NCI-H128 (cell line): ENCODE data around the gene DKKL1.
"Not testable (repeated sequence)": the region's sequence is repeated elsewhere in the genome, so short reads cannot be mapped to it uniquely, and the experiment has no call there.

Experiments used
- DNase-seq: peaks from one replicate; lab custom pipeline; 2025; ENCODE audit not compliant: unreplicated experiment; lab: John Stamatoyannopoulos, UW

DKKL1 gene

DNA sequence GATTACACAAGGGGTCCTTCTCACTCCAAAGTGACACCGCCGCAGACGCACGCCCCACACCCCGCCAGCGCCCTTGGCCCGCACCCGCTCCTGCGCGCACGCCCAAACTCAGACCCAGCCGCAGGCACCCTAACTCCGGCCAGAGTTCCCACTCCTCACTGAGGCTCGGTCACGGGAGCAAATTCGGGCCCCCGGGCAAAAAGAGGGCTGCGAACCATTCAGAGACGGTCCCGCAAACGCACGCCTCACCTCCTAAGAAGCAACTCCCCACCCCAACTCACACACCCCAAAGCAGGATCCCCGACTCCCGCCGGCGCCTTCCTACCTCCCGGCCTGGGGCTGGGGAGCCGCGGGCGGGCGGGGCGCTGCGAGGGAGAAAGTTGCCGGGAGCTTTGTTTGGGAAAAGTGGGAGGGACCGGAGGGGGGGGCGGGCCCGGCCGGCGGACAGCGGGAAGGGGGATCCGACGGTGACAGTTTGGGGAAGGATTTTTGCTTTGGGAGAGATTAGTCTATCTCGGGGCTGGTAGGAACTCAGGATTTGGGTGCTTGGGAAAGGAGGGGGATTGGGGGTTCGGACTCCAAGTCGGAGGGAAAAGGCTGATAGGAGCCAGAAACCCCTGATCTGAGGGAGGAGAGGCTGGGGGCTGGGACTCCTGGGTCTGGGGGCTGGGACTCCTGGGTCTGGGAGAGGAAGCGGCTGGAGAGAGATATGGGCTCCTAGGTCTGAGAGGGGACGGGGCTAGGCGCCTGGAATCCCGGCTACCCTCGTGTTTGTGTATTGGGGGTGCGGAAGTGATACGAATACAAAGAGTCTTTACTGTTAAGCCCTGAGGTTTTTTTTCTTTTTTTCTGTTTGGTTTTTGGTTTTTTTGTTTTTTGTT, 1.4 kb upstream of the DKKL1 start, which contains the start of gene TEAD2:
TSS of gene TEAD2 (minus strand) at position 369 of the 881 bp plus-strand sequence. CDS start 2,341 bp downstream, outside the sequence.
- no peak for DNase-seq

DNA sequence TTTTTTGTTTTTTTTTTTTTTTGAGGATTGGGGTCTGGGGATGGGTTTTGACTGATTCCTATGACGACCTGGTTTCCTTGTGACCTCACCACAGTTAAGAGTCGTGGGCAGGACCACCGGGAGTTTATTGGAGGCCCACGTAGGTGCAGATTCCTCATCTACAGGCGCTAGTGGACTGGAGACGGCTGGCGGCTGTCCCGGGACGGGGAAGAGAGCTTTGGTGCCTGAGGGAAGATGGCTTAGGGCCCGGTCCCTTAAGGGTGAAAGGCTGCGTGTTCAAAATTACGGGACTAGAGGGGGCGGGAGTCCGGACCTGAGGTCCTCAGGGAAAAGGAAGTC, 779 bp upstream of the DKKL1 start:
- DNase-seq: no peak

DNA sequence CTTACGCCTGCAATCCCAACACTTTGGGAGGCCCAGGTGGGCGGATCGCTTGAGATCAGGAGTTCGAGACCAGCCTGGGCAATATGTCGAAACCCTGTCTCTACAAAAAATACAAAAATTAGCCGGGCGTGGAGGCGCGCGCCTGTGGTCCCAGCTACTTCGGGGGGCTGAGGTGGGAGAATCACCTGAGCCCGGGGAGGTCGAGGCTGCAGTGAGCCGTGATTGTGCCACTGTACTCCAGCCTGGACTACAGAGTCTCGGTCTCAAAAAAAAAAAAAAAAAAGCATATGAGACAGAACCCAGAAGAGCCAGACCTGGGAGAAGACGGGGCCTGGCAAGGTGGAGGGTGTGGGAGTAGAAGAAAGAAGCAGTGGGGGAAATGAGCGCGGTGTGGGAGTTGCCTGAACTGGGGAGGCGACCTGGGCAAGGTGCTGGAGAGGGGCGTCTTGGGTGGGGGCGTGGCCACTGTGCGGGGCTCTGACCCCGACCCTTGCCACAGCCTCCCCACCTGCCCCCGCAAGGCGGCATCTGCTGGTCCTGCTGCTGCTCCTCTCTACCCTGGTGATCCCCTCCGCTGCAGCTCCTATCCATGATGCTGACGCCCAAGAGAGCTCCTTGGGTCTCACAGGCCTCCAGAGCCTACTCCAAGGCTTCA, 533 bp downstream of the DKKL1 start:
- DNase-seq: no peak

DNA sequence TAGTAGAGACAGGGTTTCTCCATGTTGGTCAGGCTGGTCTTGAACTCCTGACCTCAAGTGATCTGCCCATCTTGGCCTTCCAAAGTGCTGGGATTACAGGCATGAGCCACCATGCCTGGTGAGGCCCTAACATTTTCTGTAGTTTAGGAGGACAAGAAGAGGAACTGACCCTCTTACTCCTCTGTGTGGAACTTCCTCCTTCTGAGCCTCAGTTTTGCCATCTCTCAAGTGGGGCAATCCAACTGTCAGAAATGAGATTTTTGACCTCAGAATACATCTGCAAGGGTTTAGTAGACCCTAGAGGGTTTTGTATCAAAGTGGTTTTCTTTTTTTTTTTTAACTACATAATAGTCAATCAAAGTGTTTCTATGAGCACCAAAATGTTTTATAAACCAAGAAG, 2.4 kb downstream of the DKKL1 start:
- no peak for DNase-seq

DNA sequence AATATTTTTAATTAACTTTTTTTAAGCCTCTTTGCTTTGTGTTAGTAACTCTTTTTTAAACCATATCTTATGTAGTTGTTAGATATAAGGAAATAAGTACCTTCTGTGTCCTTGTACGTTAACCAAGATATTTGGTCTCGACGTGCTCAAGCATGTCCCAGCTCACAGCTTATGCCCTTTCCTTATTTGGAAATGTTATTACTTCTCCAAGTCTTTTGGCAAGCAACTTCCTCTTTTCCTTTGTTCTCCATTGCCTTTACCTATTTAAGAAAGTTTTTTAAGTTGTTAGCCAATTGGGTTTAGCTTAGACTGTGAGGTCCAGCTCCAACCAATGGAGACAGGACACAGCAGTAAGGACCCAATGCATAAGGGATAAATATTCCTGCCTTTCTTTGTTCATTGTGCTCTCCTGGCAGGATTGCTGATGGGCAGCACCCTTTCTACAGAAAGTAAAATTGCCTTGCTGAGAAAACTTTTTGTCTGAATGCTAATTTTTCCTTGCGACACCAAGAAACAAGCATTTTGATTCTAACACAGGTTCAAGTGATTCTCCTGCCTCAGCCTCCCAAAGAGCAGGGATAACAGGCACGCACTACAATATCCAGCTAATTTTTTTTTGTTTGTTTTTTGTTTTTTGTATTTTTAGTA, 5.2 kb downstream of the DKKL1 start:
- no peak for DNase-seq

DNA sequence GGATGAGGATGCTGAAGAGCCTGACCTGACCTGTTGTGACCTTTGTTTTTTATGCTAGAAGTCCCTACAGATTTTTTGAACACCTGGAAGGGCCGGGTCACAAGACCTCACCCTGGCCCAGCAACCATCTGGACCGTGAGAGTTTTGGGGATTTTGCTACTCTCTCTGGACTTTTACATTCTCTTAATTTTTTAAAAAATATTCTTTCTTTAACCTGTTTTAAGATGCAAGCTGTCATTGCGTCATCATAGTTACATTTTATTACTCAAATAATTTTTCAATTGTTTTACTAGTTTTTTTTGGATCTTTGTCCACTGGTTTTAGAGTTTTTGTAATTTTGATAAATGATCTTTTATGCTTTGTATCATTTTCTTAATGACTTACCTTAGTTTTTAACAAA, 7.5 kb downstream of the DKKL1 start:
- DNase-seq: no peak

DNA sequence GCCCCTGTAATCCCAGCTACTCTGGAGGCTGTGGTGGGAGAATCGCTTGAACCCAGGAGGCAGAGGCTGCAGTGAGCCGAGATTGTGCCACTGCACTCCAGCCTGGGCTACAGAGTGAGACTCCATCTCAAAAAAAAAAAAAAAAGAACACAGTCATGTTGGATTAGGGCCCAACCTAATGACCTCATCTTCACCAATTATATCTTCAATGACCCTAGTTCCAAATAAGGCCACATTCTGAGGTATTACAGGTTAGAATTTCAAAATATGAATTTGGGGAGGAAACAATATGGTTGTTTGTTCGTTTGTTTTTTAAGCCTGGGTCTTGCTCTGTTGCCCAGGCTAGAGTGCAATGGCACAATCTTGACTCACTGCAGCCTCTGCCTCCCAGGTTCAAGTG, 9.5 kb downstream of the DKKL1 start:
- not testable (repeated sequence) for DNase-seq

DNA sequence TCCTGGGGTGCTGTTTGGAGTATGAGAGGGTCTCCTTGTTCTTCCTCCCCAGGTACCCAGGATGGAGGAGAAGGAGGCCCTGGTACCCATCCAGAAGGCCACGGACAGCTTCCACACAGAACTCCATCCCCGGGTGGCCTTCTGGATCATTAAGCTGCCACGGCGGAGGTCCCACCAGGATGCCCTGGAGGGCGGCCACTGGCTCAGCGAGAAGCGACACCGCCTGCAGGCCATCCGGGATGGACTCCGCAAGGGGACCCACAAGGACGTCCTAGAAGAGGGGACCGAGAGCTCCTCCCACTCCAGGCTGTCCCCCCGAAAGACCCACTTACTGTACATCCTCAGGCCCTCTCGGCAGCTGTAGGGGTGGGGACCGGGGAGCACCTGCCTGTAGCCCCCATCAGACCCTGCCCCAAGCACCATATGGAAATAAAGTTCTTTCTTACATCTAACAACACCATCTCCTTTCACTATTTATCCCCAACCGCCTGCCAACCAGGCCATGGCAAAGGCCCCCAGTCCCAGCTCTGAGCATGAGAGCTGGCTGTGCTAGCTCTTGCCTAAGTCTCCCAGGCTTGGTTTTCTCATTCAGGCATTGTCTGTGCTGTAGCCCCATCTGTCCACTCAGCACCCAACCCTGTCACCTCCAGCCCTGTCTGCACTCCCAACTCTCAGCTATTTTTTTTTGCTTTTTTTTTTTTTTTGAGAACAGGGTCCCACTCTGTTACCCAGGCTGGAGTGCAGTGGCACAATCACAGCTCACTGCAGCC, 11.2 kb downstream of the DKKL1 start:
- DNase-seq: no peak

DNA sequence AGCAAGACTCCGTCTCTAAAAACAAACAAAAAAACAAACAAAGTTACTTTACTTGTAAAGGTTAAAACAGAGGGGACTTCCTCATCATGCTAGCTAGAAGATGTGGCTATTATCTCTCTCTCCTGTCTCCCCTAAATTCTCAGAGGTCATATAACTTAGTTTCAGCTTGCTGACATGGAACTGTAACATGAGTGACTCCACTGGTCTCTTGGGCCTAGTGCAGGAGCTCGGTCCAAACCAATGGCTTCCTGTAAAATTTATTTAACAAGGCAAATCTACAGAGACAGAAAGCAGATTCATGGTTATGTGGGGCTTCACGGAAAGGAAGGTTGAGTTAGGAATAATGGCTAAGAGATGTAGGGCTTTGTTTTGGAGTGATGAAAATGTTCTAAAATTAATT, 14.8 kb downstream of the DKKL1 start:
- DNase-seq: no peak

DNA sequence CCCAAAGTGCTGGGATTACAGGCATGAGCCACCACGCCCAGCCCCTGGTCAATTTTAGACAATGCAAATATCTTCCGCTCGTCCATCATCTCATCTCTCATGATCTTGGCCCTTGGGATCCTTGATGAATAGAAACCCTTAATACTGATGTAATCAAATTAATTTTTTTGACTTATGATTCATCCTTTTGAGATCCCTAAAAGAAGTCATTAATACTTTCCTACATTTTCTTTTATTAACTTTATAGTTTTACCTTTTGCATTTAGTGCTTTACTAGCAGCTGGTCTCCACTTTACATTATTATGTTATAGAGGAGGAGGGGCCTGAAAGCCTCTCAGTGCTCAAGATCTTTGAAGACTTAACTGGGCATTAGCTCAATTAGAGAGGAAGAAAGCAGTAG, 16.7 kb downstream of the DKKL1 start:
- DNase-seq: no peak

DNA sequence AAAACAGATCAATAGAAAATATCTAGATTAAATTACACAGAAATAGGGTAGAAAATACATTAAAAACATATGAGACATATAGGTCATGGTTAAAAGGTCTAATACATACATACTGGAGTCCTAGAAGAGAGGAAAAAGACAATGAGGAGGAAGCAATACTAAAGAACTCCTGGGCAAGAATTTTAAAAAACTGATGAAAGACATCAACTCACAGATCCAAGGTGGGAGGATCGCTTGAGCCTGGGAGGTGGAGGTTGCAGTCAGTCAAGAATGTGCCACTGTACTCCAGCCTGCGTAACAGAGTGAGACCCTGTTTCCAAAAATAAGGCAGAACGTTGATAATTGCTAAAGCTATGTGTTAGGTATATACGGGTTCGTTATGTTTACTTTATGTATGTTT, 19.0 kb downstream of the DKKL1 start:
- no peak for DNase-seq

DNA sequence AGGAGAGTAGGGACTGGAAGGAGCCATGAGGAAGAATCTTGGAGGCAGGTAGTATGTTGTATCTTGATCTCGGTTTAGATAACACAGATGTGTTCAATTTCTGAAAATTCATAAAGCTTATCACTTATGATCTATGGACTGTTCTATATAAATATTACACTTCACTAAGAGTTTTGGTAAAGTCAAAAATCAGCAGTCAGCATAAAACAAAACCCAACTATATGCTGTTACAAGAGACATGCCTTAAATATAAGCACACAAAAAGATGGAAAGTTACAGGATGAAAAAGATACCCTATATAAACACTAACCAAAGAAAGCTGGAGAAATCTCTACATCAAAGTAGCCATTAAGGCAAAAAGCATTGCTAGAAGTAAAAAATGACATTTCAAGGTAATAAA, 19.9 kb downstream of the DKKL1 start:
- no peak for DNase-seq

DNA sequence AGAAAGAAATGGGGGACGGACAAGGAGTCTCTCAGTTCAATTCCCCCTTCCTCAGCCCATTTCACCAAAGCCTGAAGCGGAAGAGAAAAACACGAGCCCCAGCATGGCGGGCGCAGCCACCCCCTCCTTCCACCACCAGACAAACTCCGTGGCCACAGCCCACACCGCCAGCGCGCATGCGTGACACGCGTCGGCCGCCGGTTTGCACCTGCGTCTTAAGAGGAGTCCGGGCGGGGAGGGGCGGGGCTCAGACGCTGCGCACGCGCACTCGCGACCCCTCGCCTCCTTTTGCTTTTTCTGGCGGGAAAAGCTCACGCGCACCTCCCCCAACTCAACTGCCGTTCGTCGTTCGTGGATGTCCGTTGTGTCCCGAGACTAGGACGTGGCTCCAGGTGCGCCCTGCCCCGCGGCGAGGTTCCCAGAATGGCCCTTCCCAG, 24.3 kb downstream of the DKKL1 start, which contains the start of gene KASH5:
TSS of gene KASH5 (plus strand) at position 314 of the 437 bp plus-strand sequence. CDS start 2,635 bp downstream, outside the sequence.
- DNase-seq: no peak

DNA sequence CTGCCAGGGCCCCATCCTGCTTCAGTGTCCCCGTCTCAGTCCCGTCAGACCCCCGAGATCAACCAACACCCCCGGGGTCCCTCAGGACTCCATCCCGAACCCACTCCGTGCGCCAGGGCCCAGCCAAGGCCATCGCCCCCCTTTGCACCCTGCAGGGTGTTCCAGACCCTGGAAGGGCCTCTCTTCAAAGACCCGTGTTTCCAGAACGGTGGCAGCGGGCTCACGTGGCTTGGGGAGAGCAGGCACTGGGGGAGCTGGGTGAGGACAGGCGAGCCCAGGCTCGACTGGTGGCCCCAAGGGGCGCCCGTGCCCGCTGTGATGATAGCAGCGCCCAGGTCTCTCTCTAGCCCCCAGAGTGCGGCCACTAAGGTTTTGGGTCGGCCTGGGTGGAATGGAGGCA, 25.7 kb downstream of the DKKL1 start:
- DNase-seq: no peak

DNA sequence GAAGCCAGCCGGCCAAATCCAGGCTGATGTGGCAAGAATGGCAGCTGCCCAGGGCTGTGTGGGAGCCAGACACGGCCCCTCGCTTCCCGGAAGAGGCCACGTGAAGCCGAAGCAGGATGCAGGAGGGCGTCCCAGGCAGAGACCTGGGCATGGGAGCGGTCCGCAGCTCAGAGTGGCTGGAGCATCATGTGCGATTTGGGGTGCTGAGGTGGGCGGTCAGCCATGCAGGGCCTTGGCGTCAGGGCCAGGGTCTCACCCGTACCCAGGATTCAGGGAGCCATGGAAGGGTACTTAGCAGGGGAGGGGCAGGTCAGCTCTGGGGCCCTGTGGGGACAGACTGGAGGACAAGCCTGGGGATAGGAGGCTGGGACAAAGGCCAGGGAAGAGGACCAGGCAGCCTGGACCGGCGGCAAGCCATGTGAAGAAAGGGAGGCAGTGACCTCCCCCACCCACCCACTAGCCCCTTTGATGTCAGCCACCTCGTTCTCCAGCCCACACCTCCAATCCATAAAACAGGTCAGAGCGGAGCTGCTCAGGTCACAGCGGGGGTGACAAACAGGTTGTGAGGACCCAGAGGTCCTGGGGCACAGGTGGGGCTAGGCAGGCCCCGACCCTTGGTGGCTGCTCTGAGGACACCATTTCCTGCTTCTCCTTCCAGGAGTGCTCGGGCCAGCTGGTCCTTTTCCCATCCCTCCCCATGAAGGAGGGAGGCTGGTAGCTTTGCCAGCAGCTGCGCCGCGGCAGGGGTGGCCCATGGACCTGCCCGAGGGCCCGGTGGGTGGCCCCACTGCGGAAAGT, 26.7 kb downstream of the DKKL1 start:
- DNase-seq: no peak

DNA sequence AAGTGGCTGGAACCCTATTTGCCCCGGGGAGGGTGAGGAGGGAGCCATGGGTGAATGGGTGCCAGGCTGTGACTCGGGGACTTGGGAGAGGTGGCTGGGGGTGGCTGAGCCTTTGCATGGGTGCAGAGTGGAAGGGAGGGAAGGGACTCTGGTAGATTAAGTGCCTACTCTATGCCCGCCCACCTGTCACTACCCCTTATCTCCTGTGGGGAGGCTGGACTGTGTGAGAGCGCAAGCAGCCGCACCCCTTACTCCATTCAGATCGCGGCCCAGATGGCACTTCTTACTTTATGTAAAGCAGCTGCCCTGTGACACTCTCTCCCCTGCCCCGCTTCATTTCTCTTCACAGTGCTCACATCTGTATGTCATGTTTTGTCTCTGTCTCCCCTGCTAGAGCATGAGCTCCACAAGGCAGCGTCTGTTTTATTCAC, 27.3 kb downstream of the DKKL1 start:
- no peak for DNase-seq

DNA sequence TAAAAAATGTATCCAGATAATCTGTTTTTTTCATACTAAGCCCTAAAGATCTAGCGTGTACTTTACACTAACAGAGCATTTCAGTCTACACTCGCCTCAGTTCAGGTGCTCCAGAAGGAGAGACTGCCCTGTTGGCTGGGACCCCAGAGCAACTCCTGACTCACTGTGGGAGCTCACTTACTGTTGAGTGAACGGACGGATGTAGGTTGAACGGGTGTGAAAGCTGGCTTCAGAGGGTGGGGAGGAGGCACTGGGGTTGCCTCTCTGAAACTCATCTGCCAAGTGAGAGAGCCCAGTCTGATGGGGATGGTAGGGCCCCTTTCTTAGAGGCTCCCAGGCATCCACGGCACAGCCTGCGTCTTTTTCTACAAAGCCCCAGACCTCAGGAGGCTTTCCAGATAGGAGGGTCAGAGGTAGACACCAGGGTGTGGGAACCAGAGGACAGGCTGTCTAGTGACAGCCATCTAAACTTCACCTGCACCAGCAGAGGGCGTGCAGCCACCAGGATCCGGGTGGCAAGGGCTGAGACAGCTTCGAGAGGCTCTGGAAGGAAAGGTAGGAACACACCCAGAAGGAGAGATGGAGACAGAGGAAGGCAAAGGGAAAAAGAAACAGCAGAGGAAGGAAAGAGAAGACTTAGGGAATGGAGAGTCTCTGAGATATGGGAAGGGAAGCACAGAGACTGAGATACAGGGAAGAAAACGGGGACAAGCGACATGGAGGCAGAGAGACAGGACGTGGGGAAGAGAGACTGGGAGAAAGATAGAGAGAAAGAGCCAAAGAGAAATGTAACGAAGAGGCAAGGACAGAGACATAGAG, 28.1 kb downstream of the DKKL1 start:
- peak; percentile 88 for DNase-seq

DNA sequence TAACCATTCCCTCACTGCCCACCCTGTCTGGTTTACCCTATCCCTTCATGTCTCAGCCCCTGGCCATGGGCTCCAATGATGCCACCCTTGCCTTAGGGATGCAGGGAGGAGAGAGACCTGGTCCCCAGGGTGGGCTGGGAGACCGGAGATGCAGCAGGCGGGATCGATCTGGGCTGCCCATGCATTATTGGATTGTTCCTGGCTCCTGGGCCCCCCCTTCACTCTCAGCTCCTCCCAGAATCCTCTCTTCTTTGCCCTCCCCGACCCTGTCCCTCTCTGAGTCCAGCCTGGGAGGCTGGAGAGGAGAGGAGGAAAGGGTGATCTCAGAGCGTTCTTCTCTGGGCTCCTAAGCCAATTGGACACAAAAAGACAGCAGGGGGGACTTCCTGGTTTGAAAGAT, 30.2 kb downstream of the DKKL1 start:
- no peak for DNase-seq
